Esophagus squamous epithelium (tissue), 5 donors: ENCODE data around the gene DLG4. TPM values are rescaled to one million over a fixed set of nuclear protein-coding genes. Genes with fewer than 3 reads are reported as not detected.

Experiments used
- DNase-seq: peaks from one replicate; lab custom pipeline; 2025; lab: John Stamatoyannopoulos, UW
- H3K27ac ChIP-seq, 4 donors: fragments of 200-600 bp; sonication (generic); one replicate each; pipeline ENCODE4 v1.5.1; 2016 to 2019; ENCODE audit warnings: mild to moderate bottlenecking in 1 of 4
- H3K27me3 ChIP-seq, 4 donors: fragments of 200-600 bp; sonication (generic); 1 replicate in 3 of 4; 2 replicates in 1 of 4; pipeline versions ENCODE4 v1.5.1 to v1.6.0; 2017 to 2021; ENCODE audit warnings: antibody characterized with exemption in 1 of 4
- H3K36me3 ChIP-seq, 3 donors: fragments of 200-600 bp; sonication (generic); one replicate each; pipeline ENCODE4 v1.5.1; 2016 to 2019
- H3K4me1 ChIP-seq, 3 donors: fragments of 200-600 bp; sonication (generic); one replicate each; pipeline ENCODE4 v1.5.1; 2017 to 2019
- H3K4me3 ChIP-seq, 4 donors: fragments of 200-600 bp; sonication (generic); 1 replicate in 3 of 4; 2 replicates in 1 of 4; pipeline ENCODE4 v1.5.1; 2016 to 2019; ENCODE audit warnings: mild to moderate bottlenecking in 2 of 4, moderate library complexity in 1 of 4
- H3K9me3 ChIP-seq, 3 donors: fragments of 200-600 bp; sonication (generic); one replicate each; pipeline ENCODE4 v1.5.1; 2016 to 2019
- POLR2A ChIP-seq, 4 donors: fragments of 450-650 bp; IDR thresholded peaks; one replicate each; pipeline ENCODE4 v1.6.1; 2017; ENCODE audit warnings: antibody characterized with exemption in 4 of 4, mild to moderate bottlenecking in 4 of 4, moderate library complexity in 3 of 4
- WGBS, 2 donors: methylation state at CpG; one replicate each; pipeline ENCODE4 v1.1.5; 2018; 5-methylcytosine and 5-hydroxymethylcytosine counted together
- intact Hi-C: fragments of 100-400 bp; cut with DNase I; formaldehyde crosslinking; loops from one replicate; pipeline ENCODE4 v1.15.0; 2022
- total RNA-seq, 4 donors: library from RNA; depleted of rRNA; stranded (reverse); fragments of >200 nt; gene quantifications; one replicate each; pipeline ENCODE4 v1.1.0, GENCODE V29; 2016
- TF ChIP-seq, protein P1 (sequence below), 6 experiments: fragments of 450-650 bp in 4 of 6; fragments of 200-600 bp in 2 of 6; sonication (generic) in 2 of 6; IDR thresholded peaks; one replicate each; pipeline ENCODE4 v1.5.1; 2016 to 2019; ENCODE audit warnings: antibody characterized with exemption in 6 of 6, mild to moderate bottlenecking in 4 of 6, moderate library complexity in 4 of 6
- donor health status: DM: yes; HTN: yes; CAD: no.

Gene DLG4
- total RNA-seq, 4 donors from 2014 or later, result 2.6 to 13.9 (median 6.0) TPM

DNA sequence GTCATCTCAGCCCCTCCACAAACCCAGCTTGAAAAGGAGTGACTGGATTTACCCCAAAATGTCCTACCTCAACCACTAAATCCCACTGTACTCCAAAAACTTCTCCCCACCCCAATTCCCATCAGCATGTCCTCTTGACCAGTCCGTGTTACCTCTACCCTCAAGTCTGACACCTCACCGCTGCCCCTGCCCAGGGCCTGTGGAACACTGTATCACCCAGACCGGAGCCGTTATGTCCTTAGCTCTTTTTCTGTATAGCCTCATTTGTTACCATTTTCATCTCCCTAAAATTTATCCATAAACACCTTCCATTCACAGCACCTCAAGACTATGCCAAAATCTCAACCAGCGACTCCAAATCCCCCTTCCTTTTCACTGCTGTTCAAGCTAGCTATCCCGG lies 17.2 kb upstream of the DLG4 start:
- Histone ChIP-seq H3K27ac (peak overlapping the region; percentile 97 to 98 (median 98)), H3K4me3 (peak overlapping the region in 1 of 4 donors; percentile 97), H3K9me3 (no peaks in the 10 kb centered on the region), H3K36me3 (peaks cover 12 to 37% (median 14%) of the 10 kb centered on the region in 3 donors), H3K27me3 (no peaks in the 10 kb centered on the region), H3K4me1 (peaks cover 49 to 76% (median 55%) of the 10 kb centered on the region in 3 donors)
- WGBS, 2 donors, result 84 to 86% methylated on average over 6 of the region's 6 CpGs
- DNase-seq, result no peak
- intact Hi-C loops, result no loop called here
- TF ChIP-seq POLR2A (IDR thresholded peaks at IDR 0.05), result no peak
- TF ChIP-seq, protein P1, sequence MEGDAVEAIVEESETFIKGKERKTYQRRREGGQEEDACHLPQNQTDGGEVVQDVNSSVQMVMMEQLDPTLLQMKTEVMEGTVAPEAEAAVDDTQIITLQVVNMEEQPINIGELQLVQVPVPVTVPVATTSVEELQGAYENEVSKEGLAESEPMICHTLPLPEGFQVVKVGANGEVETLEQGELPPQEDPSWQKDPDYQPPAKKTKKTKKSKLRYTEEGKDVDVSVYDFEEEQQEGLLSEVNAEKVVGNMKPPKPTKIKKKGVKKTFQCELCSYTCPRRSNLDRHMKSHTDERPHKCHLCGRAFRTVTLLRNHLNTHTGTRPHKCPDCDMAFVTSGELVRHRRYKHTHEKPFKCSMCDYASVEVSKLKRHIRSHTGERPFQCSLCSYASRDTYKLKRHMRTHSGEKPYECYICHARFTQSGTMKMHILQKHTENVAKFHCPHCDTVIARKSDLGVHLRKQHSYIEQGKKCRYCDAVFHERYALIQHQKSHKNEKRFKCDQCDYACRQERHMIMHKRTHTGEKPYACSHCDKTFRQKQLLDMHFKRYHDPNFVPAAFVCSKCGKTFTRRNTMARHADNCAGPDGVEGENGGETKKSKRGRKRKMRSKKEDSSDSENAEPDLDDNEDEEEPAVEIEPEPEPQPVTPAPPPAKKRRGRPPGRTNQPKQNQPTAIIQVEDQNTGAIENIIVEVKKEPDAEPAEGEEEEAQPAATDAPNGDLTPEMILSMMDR (IDR thresholded peaks at IDR 0.05), result no peak

DNA sequence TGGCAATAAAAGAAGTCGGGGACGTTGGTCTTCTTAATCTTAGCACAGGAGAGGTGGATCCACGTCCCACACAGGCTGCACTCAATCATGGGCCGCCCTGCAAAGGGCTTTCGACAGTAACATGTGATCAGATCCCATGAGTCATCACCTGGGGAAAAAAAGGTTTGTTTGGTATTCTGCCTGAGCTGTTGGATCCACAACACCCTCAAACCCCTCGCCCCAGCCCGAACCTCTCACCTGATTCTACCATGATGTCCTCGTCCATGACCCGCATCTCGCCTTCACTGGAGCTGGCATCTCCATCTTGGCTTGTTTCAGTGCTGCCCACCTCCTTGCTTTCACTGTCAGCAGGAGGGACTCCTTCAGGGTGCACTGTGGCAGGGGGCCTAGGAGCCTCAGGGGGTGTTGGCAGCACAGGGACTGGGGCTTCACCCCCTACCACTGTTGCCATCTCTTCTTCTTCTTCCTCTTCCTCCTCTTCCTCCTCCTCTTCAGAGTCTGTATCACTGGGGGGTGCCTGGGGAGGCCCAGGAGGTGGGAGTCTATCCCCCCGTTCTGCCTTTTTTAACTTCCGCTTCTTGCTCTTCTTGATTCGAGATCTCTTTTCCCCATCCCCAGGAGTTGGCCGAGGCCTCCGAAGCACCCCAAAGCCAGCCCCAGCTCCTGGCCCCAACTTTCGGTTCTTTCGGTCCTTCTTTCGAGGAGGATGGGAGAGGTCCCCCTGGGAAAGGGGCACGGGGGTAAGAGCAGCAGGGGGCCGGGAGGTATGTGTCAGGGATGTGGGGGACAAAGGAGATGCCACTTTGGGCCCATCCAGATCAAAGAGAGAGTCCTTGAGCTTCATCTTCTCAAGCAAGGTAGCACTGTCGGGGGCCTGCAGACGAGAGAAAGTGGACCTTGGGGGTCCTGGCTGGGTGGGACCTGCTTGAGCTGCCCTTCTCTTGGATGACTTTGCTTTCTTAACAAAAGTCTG lies 16.3 kb upstream of the DLG4 start:
- TF ChIP-seq, protein P1 (IDR thresholded peaks at IDR 0.05), result no peak
- no peak for TF ChIP-seq POLR2A (IDR thresholded peaks at IDR 0.05)
- Histone ChIP-seq H3K4me3 (no peak overlapping the region), H3K27me3 (no peaks in the 10 kb centered on the region), H3K9me3 (no peaks in the 10 kb centered on the region), H3K27ac (peak overlapping the region; percentile 92 to 97 (median 94)), H3K36me3 (peaks cover 12 to 34% (median 13%) of the 10 kb centered on the region in 3 donors), H3K4me1 (peaks cover 43 to 77% (median 53%) of the 10 kb centered on the region in 3 donors)
- intact Hi-C loops, result no loop called here
- no peak for DNase-seq
- 83 to 86% methylated on average over 14 to 15 of the region's 22 CpGs for WGBS, 2 donors

DNA sequence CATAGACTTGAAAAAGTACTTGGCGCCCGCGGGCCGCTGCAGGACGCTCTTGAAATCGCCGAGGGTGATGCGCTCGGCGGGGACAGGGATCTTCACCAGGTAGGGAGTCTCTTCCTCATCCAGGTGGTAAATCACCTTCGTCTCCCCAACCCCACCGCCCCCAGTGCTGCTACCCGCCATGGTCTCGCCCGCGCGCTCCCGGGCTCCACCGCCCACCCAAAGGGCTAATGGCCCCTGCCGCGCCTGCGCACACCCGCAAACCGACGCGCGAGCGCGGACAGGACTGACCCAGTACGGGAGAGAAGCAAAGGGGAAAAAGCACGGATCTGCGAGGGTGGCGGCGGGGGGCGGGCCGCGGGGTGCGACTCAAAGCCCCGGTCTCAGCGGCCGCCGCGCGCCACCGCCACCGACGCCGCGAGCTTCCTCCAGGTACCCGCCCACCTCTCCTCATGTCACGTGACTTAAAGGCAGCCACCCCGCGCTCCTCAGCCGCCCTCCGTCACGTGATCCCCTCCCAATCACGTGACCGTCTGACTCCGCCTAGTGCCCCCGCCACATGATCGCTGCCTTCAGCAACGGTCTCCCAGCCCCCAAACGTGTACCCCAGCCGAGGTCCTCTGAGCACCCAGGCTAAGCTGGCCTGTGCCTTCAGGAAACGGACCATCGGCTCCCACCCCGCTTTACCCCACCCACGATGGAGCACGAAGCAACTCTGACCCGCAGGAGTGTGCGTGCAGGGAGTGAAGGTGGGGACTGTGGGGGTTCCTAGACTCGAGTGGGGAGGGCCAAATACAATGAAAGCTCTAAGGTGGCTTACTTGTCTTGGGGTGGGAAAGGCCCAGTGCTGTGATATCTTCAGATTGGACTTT lies 14.7 kb upstream of the DLG4 start, which contains the start of gene DVL2:
TSS of gene DVL2 (minus strand) at position 435 of the 869 bp plus-strand sequence. CDS start at position 180, 255 bp downstream.
- Histone ChIP-seq H3K4me3 (peak within 1 kb of the TSS; percentile 90 to 98 (median 97)), H3K4me1 (peaks cover 32 to 81% (median 41%) of the 10 kb centered on the region in 3 donors), H3K27me3 (no peaks in the 10 kb centered on the region), H3K27ac (peak within 1 kb of the TSS; percentile 92 to 97 (median 94)), H3K36me3 (peaks cover 13 to 38% (median 22%) of the 10 kb centered on the region in 3 donors), H3K9me3 (no peaks in the 10 kb centered on the region)
- intact Hi-C loops, result no loop called here
- WGBS, 2 donors, result 0 to 1% methylated on average over 20 to 25 of the region's 72 CpGs
- DNase-seq, result peak; percentile 84
- peak in 3 of 4 donors; percentile 66 to 89 (median 87) for TF ChIP-seq POLR2A (IDR thresholded peaks at IDR 0.05)
- TF ChIP-seq, protein P1 (IDR thresholded peaks at IDR 0.05), result peak in 3 of 6 experiments; percentile 19 to 23 (median 21)

DNA sequence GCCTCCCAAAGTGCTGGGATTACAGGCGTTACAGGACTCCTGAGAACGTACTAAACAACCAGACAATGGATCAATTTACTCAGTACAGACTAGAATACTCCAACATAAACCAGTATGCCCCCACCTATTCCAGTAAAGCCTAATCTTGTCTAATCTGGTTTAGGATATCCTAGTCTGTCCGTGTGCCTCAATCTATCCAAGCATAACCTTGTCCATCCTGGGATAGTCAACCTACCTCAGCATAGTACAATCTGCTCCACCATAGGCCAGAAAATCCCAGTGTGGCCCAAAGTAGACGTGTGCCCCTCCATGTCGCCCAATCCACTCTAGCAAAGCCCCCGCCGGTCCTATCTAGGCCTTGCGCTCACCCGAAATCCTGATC lies 14.1 kb upstream of the DLG4 start:
- peak overlapping the region; percentile 92 to 97 (median 94) for H3K27ac ChIP-seq
- TF ChIP-seq, protein P1 (IDR thresholded peaks at IDR 0.05), result no peak
- TF ChIP-seq POLR2A (IDR thresholded peaks at IDR 0.05), result no peak
- peaks cover 32 to 87% (median 47%) of the 10 kb centered on the region in 3 donors for H3K4me1 ChIP-seq
- H3K4me3 ChIP-seq, result peak overlapping the region; percentile 90 to 98 (median 97)
- peaks cover 14 to 44% (median 28%) of the 10 kb centered on the region in 3 donors for H3K36me3 ChIP-seq
- intact Hi-C loops, result no loop called here
- H3K27me3 ChIP-seq, result no peaks in the 10 kb centered on the region
- no peak for DNase-seq
- WGBS, 2 donors, result 3% methylated on average over 5 of the region's 9 CpGs
- no peaks in the 10 kb centered on the region for H3K9me3 ChIP-seq
